ELF-1 (cell line): ENCODE measurements around the gene KDM1B.
"Not testable (repeated sequence)": the region's sequence is repeated elsewhere in the genome, so short reads cannot be mapped to it uniquely, and the experiment has no call there.

Source experiments
- DNase-seq: peaks from one replicate; pipeline ENCODE4 v3.0.0-alpha.2; 2016; ENCODE audit warnings: low read depth, low spot score

KDM1B gene

DNA sequence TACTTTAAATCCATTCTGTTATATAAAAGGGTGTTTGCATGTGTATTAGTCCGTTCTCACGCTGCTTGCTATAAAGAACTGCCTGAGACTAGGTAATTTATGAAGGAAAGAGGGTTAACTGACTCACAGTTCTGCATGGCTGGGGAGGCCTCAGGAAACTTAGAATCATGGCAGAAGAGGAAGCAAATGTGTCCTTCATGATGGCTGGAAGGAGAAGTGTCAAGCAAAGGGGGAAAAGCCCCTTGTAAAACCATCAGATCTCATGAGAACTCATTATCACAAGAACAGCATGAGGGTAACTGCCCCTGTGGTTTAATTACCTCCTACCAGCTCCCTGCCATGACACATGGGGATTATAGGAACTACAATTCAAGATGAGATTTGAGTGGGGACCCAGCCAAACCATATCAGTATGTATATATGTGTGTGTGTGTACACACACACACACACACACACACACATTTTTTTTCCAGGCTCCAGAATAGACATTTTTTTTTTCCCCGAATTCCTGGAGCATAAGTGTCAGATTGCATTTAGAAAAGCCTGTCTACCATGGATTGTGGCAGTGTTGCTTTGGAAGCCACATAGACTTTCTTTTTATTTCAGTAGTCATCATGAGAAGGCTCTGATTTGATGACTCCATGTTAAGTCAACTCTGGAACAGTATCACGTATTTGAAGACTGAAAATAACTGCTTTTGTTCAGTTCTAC lies 31.5 kb downstream of the KDM1B start:
- peak; percentile 3 for DNase-seq

DNA sequence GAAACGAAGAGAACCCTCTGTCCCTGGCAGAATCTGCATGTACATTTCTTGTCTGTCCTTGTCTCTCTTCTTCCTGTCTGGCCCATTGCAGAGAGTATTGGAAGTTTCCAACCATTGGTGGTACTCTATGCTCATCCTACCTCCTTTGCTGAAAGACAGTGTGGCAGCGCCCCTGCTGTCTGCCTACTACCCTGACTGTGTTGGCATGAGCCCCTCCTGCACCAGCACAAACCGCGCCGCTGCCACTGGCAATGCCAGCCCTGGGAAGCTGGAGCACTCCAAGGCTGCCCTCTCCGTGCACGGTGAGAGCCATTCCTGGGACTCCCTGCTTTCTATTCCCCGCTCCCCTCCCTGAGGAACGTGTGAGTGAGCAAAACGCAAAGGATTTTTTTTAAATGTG lies 32.5 kb downstream of the KDM1B start:
- DNase-seq, result no peak

DNA sequence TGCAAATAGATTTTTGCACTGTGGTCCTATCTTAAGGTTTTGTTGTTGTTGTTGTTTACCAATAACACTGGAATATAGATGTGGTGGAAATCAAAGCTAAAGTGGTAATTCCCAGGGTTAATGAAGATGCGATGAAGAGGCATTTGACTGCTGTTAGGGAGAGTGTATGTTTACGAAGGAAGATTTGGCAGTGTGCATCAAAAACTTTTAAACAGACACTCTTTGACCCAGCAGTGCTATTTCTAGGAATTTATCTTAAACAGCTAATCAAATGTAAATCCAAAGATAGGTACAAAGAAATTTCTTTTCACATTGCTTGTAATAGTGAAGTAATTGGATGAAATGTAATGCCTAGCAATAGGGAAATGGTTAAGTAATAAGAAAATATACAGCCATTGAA lies 34.0 kb downstream of the KDM1B start:
- DNase-seq, result no peak

DNA sequence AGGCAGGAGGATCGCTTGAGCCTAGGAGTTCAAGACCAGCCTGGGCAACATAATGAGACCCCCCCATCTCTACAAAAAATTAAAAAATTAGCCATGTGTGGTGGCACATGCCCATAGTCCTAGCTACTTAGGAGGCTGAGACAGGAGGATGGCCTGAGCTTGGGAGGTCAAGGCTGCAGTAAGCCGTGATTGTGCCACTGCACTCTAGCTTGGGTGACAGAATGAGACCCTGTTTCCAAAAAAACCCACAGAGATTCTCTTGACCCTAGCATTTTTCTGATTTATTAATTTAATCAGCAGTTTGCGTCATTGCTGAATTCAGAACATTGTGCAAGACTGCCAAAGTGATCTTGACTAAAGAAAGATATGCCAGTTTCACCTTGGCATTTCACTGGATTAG lies 36.8 kb downstream of the KDM1B start:
- no peak for DNase-seq

DNA sequence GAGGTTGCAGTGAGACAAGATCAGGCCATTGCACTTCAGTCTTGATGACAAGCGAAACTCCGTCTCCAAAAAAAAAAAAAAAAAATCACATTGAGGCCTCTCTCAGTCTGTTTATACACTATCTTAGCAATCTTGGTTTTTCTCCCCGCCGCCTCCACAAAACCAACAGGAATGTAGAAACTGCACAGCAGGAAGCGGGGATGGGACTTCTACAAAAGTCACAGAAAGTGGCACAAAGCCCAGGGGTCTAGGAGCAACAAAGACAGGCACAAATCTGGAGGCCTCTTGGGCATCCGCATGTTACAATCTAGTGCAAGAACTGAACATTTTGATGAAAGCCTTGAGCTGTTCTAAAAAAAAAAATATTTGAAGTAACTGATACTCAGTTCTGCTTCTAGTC lies 48.6 kb downstream of the KDM1B start:
- no peak for DNase-seq

DNA sequence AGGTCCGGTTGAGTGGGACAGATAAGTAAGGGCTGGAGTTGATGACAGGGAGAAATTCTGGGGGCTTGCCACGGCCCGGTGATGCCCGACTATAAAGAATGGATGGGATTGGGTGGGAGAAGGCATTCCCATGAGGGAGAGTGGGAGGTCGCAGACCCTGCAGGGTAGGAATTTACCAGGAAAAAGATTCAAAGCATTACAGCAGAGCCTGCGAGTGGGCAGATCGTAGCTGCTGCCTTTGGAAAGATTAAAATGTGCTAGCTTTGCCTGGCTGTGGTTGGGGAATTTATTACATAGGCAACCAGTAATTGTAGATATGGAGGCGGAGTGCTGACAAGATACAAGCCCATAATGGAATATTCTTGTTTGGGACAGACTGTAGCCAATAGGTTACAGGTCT lies 49.5 kb downstream of the KDM1B start:
- DNase-seq, result no peak

DNA sequence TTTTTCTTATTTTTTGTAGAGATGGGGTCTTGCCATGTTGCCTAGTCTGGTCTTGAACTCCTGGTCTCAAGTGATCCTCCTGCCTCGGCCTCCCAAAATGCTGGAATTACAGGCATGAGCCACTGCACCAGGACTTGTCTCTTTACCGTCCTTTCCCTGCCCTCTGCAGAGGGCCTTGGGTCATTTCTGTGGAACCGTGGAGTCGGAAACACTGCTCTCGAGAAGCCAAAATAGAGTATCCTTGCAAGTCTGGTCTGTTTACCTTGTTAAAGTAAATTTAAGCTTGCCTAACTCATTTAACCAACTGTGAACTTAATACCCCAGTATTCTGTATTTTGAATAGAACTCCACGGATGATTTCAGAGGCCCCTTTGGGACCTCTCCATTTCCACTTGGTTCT lies 51.4 kb downstream of the KDM1B start:
- DNase-seq, result no peak

DNA sequence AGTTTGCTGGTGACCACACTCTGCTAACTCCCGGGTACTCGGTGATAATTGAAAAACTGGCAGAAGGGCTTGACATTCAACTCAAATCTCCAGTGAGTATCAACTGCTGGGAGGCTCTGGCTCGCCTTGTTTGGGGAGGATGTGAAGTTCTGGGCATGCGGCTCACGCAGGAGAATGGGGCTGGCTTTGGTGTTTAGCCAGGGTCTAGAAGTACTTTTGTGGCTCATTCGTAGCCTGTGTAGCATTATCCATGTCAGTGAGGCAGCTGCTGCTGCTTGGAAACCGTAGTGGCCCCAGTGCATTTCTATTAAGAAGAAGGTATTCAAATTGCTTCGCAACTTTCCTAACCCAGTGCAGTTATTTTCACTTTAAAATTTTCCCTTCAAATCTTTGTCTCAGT lies 52.2 kb downstream of the KDM1B start:
- DNase-seq, result no peak

DNA sequence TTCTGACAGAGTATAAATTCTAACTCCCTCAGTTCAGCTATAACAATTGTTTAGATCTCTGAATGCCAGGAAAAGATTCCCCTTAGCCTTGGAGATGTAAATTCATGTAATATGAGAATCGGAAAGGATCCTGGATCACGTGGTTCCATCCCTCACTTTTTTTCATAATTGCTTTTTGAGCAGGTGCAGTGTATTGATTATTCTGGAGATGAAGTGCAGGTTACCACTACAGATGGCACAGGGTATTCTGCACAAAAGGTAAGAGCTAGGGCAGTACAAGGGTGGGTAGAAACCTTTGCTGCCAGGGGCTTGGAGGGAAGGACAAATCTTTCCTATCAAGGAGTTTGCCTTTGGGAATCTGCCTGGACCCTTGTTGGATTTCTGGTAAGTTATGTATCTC lies 52.7 kb downstream of the KDM1B start:
- no peak for DNase-seq

DNA sequence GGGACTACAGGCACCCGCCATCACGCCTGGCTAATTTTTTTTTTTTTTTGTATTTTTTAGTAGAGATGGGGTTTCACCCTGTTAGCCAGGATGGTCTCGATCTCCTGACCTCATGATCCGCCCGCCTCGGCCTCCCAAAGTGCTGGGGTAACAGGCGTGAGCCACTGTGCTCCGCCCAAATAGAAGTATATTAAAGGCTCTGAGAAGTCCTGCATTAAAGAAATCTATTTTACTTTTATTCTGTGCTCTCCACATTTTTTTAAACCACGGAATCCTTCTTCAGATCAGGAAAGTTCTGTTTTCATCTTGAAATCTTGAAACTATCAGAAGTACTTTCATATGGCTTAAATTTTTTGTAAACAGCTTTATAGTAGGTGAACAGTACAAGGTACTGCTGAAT lies 53.6 kb downstream of the KDM1B start:
- DNase-seq, result not testable (repeated sequence)

DNA sequence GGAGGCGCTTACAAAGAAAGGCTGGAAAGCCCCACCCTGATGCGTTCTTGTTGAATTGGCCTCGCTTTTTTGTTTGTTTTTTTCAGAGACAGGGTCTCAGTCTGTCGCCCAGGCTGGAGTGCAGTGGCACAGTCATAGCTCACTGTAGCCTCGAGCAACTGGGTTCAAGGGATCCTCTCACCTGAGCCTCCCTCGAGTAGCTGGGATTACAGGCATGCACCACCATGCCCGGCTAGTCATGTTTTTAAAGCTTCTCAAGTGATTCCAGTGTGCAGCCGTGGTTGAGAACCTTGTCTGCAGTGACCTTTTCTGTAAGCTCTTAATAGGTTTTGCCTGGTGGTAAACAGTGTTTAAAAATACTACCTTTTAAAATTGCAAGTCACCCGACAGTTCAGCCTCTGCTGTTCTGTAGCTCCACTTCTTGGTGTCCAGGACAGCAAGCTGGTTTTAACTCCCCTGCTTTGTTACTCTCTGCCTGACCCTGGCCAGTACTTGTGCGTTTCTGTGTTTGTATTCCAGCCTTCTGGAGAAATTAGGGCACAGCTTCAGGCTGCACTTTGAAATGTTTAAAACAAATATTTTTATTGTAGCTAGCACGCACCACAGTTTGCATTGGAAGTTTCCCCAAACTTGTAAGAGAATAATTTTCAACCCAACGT lies 54.4 kb downstream of the KDM1B start:
- DNase-seq, result no peak

DNA sequence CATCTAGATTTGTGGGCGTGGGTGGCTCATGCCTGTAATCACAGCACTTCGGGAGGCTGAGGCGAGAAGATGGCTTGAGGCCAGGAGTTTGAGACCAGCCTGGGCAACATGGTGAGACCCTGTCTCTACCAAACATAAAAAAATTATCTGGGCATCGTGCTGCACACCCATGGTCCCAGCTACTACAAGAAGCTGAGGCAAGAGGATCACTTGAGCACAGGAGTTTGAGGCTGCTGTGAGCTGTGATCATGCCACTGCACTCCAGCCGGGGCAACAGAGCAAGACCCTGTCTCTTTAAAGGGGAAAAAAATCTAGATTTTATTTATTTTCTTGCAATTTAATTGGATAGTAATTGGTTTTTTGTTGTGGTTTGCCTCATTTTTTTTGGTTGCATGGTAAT lies 55.5 kb downstream of the KDM1B start:
- DNase-seq, result no peak

DNA sequence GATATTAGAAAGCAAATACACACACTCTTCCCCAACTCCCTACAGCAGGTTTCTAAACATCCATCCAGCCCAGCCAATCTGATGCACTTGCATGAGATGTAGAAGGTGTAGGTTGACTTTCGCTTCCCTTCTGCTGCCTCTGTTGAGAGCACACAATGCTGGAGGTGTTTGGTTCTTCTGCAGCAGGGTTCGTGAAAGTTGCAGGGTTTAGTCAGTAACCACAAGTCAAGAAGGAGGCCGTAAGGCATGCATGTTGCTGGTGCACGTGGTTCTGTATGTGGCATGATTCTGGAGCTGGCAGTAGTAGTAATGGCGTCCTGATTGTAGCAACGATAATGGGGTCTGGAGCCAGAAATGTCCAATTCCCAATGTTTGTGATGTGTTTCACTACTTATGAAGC lies 56.1 kb downstream of the KDM1B start:
- no peak for DNase-seq

DNA sequence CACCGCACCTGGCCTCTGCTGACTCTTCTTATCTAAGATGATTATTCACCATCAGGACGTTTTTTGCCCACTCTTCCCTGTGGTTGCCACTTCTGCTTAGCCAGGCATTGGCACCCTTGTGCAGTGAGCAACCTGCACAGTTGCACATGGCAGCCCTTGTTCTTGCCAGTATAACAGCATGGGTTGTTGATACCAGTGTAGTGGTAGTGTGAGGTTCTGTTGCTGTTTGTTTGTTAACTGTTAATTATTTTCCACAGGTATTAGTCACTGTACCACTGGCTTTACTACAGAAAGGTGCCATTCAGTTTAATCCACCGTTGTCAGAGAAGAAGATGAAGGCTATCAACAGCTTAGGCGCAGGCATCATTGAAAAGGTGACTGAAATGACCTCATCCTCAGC lies 57.0 kb downstream of the KDM1B start:
- no peak for DNase-seq

DNA sequence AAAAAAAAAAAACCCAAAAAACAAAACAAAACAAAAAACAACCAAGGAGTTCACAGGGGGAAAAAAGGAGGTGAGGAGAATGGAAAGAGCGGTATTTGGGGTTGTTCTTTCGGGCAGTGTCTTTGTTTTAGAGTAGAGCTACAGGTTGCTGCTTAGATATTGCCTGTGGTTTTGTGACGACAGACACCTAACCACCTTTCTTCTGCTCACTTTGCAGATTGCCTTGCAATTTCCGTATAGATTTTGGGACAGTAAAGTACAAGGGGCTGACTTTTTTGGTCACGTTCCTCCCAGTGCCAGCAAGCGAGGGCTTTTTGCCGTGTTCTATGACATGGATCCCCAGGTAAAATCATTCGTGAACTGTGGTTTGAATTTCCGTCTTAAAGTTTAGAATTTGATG lies 58.2 kb downstream of the KDM1B start:
- DNase-seq, result no peak

DNA sequence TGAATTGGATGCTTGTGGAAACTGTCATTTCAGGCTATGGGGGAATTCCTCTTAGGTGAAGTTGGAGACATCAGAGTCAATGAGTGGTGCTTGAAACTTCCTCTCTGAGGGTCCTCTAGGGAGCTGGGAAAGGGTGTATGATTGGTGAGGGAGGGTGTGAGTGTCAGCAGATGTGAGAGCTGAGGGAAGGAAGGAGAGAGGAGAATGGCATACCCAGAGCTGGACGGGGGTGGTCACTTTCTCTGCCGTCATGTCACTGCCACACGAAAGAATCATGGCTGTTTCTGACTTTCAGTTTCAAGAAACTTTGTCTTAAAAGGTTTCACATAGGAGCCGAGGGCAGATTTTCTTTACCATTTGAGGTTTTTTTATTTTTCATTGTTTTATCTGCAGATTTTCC lies 58.8 kb downstream of the KDM1B start:
- DNase-seq, result no peak

DNA sequence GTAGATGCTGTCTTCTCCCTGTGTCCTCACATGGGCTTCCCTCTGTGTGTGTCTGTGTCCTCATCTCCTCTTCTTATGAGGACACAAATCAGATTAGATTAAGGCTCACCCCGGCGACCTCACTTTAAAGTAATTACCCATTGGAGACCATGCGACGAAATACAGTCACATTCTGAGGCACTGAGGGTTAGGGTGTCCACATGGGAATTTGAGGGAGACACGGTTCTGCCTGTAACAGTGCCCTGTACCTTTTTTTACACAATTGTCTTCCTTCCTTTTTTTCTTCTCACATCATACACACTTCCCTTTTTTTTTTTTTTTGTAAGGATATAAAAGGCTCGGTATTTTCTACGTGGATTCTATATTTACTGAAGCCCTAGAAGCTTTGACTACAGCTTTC lies 60.2 kb downstream of the KDM1B start:
- DNase-seq, result no peak

DNA sequence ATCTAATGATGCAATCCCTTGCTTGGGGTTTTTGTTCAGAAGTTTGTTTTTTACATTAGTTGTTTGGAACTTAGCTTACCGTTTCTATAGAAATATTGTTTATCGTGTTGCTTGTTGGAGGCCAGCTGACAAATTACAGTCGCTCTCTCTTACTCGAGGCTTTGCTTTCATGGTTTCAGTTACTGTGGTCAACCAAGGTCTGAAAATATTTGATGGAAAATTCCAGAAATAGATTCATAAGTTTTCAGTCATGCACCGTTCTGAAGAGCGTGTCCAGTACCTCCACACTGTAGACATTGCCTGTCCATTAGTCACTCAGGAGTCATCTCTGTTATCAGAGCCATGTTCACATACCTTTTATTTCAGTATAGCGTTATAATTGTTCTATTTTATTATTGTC lies 61.2 kb downstream of the KDM1B start:
- no peak for DNase-seq

DNA sequence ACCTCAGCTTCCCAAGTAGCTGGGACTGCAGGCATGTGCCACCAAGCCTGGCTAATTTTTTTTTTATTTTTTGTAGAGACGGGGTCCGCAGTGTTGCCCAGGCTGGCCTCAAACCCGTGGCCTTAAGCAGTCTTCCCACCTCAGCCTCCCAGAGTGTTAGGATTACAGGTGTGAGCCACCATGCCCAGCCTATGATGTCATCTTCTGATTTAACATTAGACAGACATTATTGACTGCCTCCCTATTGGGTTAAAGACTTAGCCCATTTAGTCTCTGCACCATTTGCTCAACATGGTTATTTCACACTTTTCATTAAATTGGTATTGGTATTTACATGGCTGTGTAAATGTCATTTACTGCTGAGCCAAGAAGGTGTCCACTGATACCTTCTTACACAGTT lies 63.0 kb downstream of the KDM1B start:
- DNase-seq, result no peak

DNA sequence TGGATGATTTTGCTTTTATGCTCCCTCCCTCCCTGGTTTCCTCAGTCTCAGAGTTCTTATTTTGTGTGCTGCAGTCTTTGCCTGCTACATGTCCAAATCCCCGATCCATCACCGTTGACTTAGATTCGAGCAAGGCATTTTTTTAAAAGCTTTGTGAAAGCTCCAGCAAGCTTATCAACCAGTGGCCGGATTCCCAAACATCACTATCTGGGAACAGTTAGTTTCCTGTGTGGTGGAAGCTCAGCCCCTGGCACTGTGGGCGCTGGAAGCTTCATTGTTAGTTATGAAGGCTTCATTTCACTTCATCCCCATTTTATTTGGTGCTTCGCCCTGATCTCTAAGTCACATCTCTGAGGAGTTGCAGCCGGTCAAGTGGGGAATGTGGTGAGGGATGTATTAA lies 64.4 kb downstream of the KDM1B start:
- no peak for DNase-seq

DNA sequence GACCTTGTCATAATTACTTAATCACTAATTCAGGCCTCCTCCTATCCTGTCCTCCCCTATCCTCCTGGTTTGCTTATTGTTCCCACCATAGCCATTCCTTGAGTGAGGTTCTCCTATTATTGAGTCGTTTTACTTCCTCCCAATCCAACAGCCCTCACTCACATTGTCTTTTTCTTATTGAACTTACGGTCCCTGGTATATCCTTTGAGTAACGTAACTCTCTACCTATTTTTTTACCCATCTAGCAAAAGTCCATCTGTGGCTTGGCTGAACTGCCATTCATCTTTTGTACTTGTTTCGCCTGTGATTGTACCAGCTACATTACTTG lies 66.0 kb downstream of the KDM1B start:
- DNase-seq, result no peak

DNA sequence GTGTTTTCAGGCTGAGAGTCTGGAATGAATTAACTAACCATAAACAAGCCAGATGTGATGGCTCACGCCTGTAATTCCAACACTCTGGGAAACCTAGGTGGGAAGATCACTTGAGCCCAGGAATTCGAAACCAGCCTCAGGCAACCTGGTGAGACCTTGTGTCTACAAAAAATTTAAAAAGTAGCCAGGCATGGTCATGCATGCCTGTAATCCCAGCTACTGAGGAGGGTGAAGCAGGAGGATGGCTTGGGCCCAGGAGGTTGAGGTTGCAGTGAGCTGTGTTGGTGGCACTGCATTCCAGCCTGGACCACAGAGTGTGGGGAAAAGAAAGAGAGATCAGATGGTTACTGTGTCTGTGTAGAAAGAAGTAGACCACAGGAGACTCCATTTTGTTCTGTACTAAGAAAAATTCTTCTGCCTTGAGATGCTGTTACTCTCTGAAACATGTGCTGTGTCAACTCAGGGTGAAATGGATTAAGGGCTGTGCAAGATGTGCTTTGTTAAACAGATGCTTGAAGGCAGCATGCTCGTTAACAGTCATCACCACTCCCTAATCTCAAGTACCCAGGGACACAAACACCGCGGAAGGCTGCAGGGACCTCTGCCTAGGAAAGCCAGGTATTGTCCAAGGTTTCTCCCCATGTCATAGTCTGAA lies 71.4 kb downstream of the KDM1B start:
- DNase-seq, result peak; percentile 88

DNA sequence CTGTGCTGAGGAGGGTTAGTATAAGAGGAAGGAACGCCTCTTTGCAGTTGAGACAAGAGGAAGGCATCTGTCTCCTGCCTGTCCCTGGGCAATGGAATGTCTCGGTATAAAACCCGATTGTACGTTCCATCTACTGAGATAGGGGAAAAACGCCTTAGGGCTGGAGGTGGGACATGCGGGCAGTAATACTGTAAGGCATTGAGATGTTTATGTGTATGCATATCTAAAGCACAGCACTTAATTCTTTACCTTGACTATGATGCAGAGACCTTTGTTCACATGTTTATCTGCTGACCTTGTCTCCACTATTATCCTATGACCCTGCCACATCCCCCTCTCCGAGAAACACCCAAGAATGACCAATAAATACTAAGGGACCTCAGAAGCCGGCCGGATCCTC lies 71.9 kb downstream of the KDM1B start:
- peak; percentile 32 for DNase-seq
